K562 (cell line): ENCODE results near the gene UFC1. TPM values are rescaled to one million over a fixed set of nuclear protein-coding genes. Genes with fewer than 3 reads are reported as not detected.

Experiments
- ATF7 ChIP-seq: fragments of 450-650 bp; IDR thresholded peaks from 2 replicates; pipeline ENCODE4 v1.7.1; 2014; ENCODE audit warnings: mild to moderate bottlenecking, moderate library complexity
- CREB3 ChIP-seq: fragments of 450-650 bp; conservative IDR thresholded peaks from 2 replicates; pipeline ENCODE4 v1.6.1; 2016; ENCODE audit warnings: missing genetic modification characterization, low read depth, mild to moderate bottlenecking, missing compliant biosample characterization, moderate library complexity
- CSDE1 ChIP-seq, 2 experiments: fragments of 450-650 bp; IDR thresholded peaks; 2 replicates each; pipeline ENCODE4 v1.6.1; 2016; ENCODE audit warnings: mild to moderate bottlenecking in 1 of 2
- FOXA3 ChIP-seq, 2 experiments: fragments of 450-650 bp in 1 of 2; sonication (generic) in 1 of 2; formaldehyde crosslinking; IDR thresholded peaks in 1 of 2; conservative IDR thresholded peaks in 1 of 2; 2 replicates each; pipeline versions ENCODE4 v1.4.0 to v1.8.0; 2020 to 2022; ENCODE audit warnings: mild to moderate bottlenecking in 2 of 2, missing genetic modification reagents in 1 of 2
- HDAC1 ChIP-seq, 2 experiments: fragments of 450-650 bp; IDR thresholded peaks; 2 replicates each; pipeline ENCODE4 v1.6.1; 2016 to 2017; ENCODE audit warnings: inconsistent platforms in 1 of 2, mild to moderate bottlenecking in 1 of 2, moderate library complexity in 1 of 2
- KDM2B ChIP-seq: fragments of 250-450 bp; sonication (Bioruptor Pico); IDR thresholded peaks from 2 replicates; pipeline ENCODE4 v1.8.0; 2021; ENCODE audit warnings: mild to moderate bottlenecking, moderate library complexity
- KDM5B ChIP-seq: fragments of 200-600 bp; sonication (generic); IDR thresholded peaks from 2 replicates; pipeline ENCODE4 v1.6.1; 2012; ENCODE audit warnings: low read depth, mild to moderate bottlenecking, moderate library complexity, low read length, control low read depth, inconsistent platforms; ENCODE audit not compliant: insufficient replicate concordance
- NCOA1 ChIP-seq: fragments of 450-650 bp; IDR thresholded peaks from 2 replicates; pipeline ENCODE4 v1.6.1; 2016; ENCODE audit warnings: low read depth
- NFE2 ChIP-seq: IDR thresholded peaks from 2 replicates; pipeline ENCODE4 v1.6.1; 2014; ENCODE audit warnings: antibody characterized with exemption, low read depth
- SAP30 ChIP-seq: fragments of 200-600 bp; sonication (generic); IDR thresholded peaks from 2 replicates; pipeline ENCODE4 v1.6.1; 2012; ENCODE audit warnings: borderline replicate concordance, low read depth, mild to moderate bottlenecking, moderate library complexity, low read length, control low read depth, inconsistent platforms; ENCODE audit not compliant: insufficient read depth, poor library complexity, severe bottlenecking
- SFPQ ChIP-seq: fragments of 200-400 bp; formaldehyde crosslinking; IDR thresholded peaks from 2 replicates; pipeline ENCODE4 v1.6.1; 2017; ENCODE audit warnings: mild to moderate bottlenecking, low read depth, low read length, moderate library complexity
- SOX6 ChIP-seq: fragments of 450-650 bp; IDR thresholded peaks from 2 replicates; pipeline ENCODE4 v1.6.1; 2014; ENCODE audit warnings: mild to moderate bottlenecking
- SRSF1 ChIP-seq: fragments of 200-400 bp; formaldehyde crosslinking; IDR thresholded peaks from 2 replicates; pipeline ENCODE4 v1.6.1; 2017; ENCODE audit warnings: mild to moderate bottlenecking, low read depth, low read length, moderate library complexity
- SUPT5H ChIP-seq: fragments of 450-650 bp; IDR thresholded peaks from 2 replicates; pipeline ENCODE4 v1.6.1; 2016
- TCF15 ChIP-seq: fragments of 250-450 bp; sonication (Bioruptor Pico); IDR thresholded peaks from 2 replicates; pipeline ENCODE4 v1.8.0; 2022; ENCODE audit warnings: moderate library complexity, mild to moderate bottlenecking, inconsistent platforms
- ZFP91 ChIP-seq: sonication (generic); formaldehyde crosslinking; IDR thresholded peaks from 2 replicates; pipeline ENCODE4 v1.8.0; 2022; ENCODE audit warnings: mild to moderate bottlenecking, missing genetic modification reagents
- ZKSCAN1 ChIP-seq: fragments of 150-350 bp; IDR thresholded peaks from 2 replicates; pipeline ENCODE4 v1.6.1; 2016; ENCODE audit warnings: low read depth, low read length
- ZNF140 ChIP-seq: fragments of 250-450 bp; sonication (Bioruptor Pico); IDR thresholded peaks from 2 replicates; pipeline ENCODE4 v1.8.0; 2021; ENCODE audit warnings: moderate library complexity, mild to moderate bottlenecking, inconsistent platforms
- ZNF217 ChIP-seq: sonication (generic); formaldehyde crosslinking; IDR thresholded peaks from 2 replicates; pipeline ENCODE4 v1.8.0; 2022; ENCODE audit warnings: mild to moderate bottlenecking, missing genetic modification reagents
- ZNF384 ChIP-seq: IDR thresholded peaks from 2 replicates; pipeline ENCODE4 v1.6.1; 2012; ENCODE audit warnings: low read depth, low read length, improper control_type of control experiment
- polyA plus RNA-seq, 8 experiments: library from polyadenylated mRNA; depleted of rRNA in 4 of 8; stranded (reverse) in 5 of 8; unstranded in 3 of 8; fragments of >200 nt; fragmentation: Nextera tagmentation in 2 of 8; fragmentation: Illumina TruSeq in 1 of 8; extraction: Ambion mirVana in 2 of 8; extraction: Trizol in 1 of 8; gene quantifications; 2 replicates each; pipeline versions ENCODE4 v1.2.1 to v1.2.3, GENCODE V29; 2011 to 2014; ENCODE audit warnings: inconsistent platforms in 1 of 8, missing spikeins in 1 of 8
- total RNA-seq, 7 experiments: library from RNA; depleted of rRNA in 6 of 7; stranded (reverse); fragments of >200 nt in 6 of 7; fragmentation: Illumina TruSeq in 2 of 7; extraction: Trizol in 2 of 7; gene quantifications; 2 replicates each; pipeline versions ENCODE4 v1.2.1 to v1.2.3, GENCODE V29; 2011 to 2021; ENCODE audit warnings: low replicate concordance in 1 of 7
- TF ChIP-seq, protein P1 (sequence below), 2 experiments: fragments of 450-650 bp; IDR thresholded peaks; 2 replicates each; pipeline ENCODE4 v1.6.1; 2016

Gene UFC1
- total and polyA plus RNA-seq, 9 of the 15 experiments (the other 6 are each of a cell fraction or from before 2014, with no cell fraction given), result 92.8 to 220 (median 161) TPM

- TF ChIP-seq, protein P1, sequence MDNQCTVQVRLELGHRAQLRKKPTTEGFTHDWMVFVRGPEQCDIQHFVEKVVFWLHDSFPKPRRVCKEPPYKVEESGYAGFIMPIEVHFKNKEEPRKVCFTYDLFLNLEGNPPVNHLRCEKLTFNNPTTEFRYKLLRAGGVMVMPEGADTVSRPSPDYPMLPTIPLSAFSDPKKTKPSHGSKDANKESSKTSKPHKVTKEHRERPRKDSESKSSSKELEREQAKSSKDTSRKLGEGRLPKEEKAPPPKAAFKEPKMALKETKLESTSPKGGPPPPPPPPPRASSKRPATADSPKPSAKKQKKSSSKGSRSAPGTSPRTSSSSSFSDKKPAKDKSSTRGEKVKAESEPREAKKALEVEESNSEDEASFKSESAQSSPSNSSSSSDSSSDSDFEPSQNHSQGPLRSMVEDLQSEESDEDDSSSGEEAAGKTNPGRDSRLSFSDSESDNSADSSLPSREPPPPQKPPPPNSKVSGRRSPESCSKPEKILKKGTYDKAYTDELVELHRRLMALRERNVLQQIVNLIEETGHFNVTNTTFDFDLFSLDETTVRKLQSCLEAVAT (IDR thresholded peaks at IDR 0.05), result peak; percentile 22 to 89; a peak in 2 of 4 replicates
- TF ChIP-seq SAP30, result peak; percentile 62
- TF ChIP-seq CSDE1 (IDR thresholded peaks at IDR 0.05), result peak in 1 of 2 experiments; percentile 83; a peak in 2 of 4 replicates
- no peak for TF ChIP-seq ZNF384
- TF ChIP-seq SUPT5H, result peak; percentile 94
- peak in 1 of 2 experiments; percentile 88; a peak in 1 of 4 replicates for TF ChIP-seq HDAC1 (IDR thresholded peaks at IDR 0.05)
- TF ChIP-seq NCOA1, result no peak
- peak; percentile 66 for TF ChIP-seq ATF7
- peak; percentile 76 for TF ChIP-seq SOX6
- peak; percentile 84; the same call in 1 of the 2 replicates for TF ChIP-seq KDM2B (CRISPR knock-in tag)
- peak; percentile 43 for TF ChIP-seq NFE2
- TF ChIP-seq SRSF1, result no peak
- no peak for TF ChIP-seq ZKSCAN1
- no peak for TF ChIP-seq ZNF217 (CRISPR knock-in tag)
- TF ChIP-seq SFPQ, result no peak
- no peak for TF ChIP-seq TCF15 (CRISPR knock-in tag)
- TF ChIP-seq FOXA3 (CRISPR knock-in tag; conservative IDR thresholded peaks at IDR 0.05 in 1 of 2, IDR thresholded peaks at IDR 0.05 in 1 of 2), result peak in 1 of 2 experiments; percentile 36; a peak in 1 of 4 replicates
- TF ChIP-seq ZFP91 (CRISPR knock-in tag), result no peak
- TF ChIP-seq KDM5B, result peak; percentile 96
- TF ChIP-seq CREB3 (tag), result 0 out of 2 replicates have a peak, but pooled peaks have one; percentile 57
- TF ChIP-seq ZNF140, result no peak
Measured at GRCh38 chr1:161177112-161177935, 23.5 kb downstream of the UFC1 start, which contains the start of gene B4GALT3 (continued).
